ENCODE data around the gene SUMO4. TPM values are rescaled to one million over a fixed set of nuclear protein-coding genes. Genes with fewer than 3 reads are reported as not detected.

The SUMO4 gene
- total and polyA plus RNA-seq, 10 of the 15 experiments (the other 5 are each of a cell fraction or from before 2014, with no cell fraction given), result 0.07 to 5.3 (median 1.0) TPM; not detected in 1

DNA sequence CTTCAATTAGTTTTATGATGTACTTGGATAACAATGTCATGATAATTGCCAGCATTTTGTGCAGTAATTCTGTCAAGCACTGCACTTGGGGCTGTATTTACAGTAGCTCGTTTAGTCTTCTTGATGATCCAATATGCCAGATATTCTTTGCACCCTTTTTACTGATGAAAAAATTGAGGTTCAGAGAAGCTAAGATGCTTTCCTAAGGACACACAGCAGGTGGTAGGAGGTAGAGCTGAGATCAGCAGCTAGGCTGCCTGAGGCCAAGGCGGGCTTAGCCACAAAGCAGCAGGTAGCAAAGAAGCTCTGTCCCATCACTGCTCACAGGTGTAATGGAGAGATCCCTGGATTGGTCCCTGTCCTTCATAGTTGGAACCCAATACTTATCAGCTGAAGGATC is 33.3 kb downstream of the SUMO4 start (continued):
- no peak for TF ChIP-seq ETV6 (conservative IDR thresholded peaks at IDR 0.05 in 1 of 2, IDR thresholded peaks at IDR 0.05 in 1 of 2; ENCODE audit: borderline replicate concordance in 1 of 2, low read depth in 1 of 2)
- TF ChIP-seq POLR2A (IDR thresholded peaks at IDR 0.05; ENCODE audit: low read depth, low read length), result no peak
- no peak for TF ChIP-seq CBFB (IDR thresholded peaks at IDR 0.05; ENCODE audit: low read depth)
- no peak for TF ChIP-seq RAD21 (IDR thresholded peaks at IDR 0.05; ENCODE audit: insufficient read depth, low read depth, low read length)
- no peak for TF ChIP-seq LARP7 (IDR thresholded peaks at IDR 0.05)
- TF ChIP-seq SREBF2 (IDR thresholded peaks at IDR 0.05; ENCODE audit: low read length), result no peak
- no peak for TF ChIP-seq MEF2A (IDR thresholded peaks at IDR 0.05; ENCODE audit: insufficient read depth, low read depth, low read length)
- TF ChIP-seq, protein P1, sequence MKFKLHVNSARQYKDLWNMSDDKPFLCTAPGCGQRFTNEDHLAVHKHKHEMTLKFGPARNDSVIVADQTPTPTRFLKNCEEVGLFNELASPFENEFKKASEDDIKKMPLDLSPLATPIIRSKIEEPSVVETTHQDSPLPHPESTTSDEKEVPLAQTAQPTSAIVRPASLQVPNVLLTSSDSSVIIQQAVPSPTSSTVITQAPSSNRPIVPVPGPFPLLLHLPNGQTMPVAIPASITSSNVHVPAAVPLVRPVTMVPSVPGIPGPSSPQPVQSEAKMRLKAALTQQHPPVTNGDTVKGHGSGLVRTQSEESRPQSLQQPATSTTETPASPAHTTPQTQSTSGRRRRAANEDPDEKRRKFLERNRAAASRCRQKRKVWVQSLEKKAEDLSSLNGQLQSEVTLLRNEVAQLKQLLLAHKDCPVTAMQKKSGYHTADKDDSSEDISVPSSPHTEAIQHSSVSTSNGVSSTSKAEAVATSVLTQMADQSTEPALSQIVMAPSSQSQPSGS (IDR thresholded peaks at IDR 0.05; ENCODE audit: low read length), result no peak
- TF ChIP-seq MXI1 (IDR thresholded peaks at IDR 0.05; ENCODE audit: low read depth, low read length), result no peak

DNA sequence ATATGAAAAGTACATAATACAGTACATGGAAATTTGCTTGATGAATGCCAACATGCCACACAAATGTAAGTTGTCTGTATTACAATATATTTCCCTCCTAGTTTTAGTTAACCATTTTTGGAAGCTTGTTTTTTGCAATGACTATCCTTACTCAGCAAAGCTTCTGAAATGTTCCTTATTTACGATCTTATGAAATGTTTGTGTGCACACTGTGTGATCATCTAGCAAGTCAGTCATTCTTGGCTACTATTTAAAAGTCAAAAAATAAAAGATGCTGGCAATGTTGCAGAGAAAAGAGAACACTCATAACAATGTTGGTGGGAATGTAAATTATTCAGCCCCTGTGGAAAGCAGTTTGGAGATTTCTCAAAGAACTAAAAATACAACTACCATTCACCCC is 33.8 kb downstream of the SUMO4 start:
- H3K4me2 ChIP-seq (ENCODE audit: control insufficient read depth, insufficient read depth), result no peak overlapping the region
- no peak overlapping the region for H3K27ac ChIP-seq (ENCODE audit: control insufficient read depth, insufficient read depth)
- H4K20me1 ChIP-seq (ENCODE audit: control insufficient read depth, insufficient read depth), result no peaks in the 10 kb centered on the region
- ChIA-PET SMC1A (ENCODE audit: uncharacterized antibody, unreplicated experiment) (interaction anchor here (0.8 to 8.1 kb wide), 19 partner anchors 9 to 476 kb away, joined by 3 to 135 read pairs (median 5); no protein-coding TSS in a partner anchor), CTCF (interaction anchor here (0.6 to 8.0 kb wide), 17 partner anchors 13 to 405 kb away, joined by 3 to 169 read pairs (median 4); no protein-coding TSS in a partner anchor), RAD21 (ENCODE audit: unreplicated experiment) (interaction anchor here (0.6 to 5.9 kb wide), 11 partner anchors 11 to 874 kb away, joined by 3 to 145 read pairs (median 3); no protein-coding TSS in a partner anchor), POLR2A (interaction anchor here (0.5 to 1.5 kb wide), 3 partner anchors 13 to 356 kb away, joined by 3 to 5 read pairs (median 3); no protein-coding TSS in a partner anchor)
- in situ Hi-C loops (cut with MboI), result loop anchor here (25.0 kb wide), 1 partner anchor 672 kb away; no protein-coding TSS in a partner anchor
- no peaks in the 10 kb centered on the region for H3K79me2 ChIP-seq (ENCODE audit: control insufficient read depth, insufficient read depth, low read length)
- no peak overlapping the region for H2AFZ ChIP-seq (ENCODE audit: control insufficient read depth, low read depth, low read length)
- no peaks in the 10 kb centered on the region for H3K27me3 ChIP-seq (replicated peaks in 1 of 2; ENCODE audit: control insufficient read depth in 2 of 2, insufficient read depth in 2 of 2, low read length in 1 of 2)
- BruUV-seq (replicated peaks), result no TSS peak
- no peak for DNase-seq (ENCODE audit: low read depth, low spot score)
- intact Hi-C loops (cut with micrococcal nuclease; ENCODE audit: unreplicated experiment), result loop anchor here (2.0 to 10.0 kb wide), 4 partner anchors 83 to 857 kb away; no protein-coding TSS in a partner anchor
- ATAC-seq, result no peak
- no peak overlapping the region for H3K9ac ChIP-seq (ENCODE audit: control insufficient read depth, insufficient read depth, low read length)
- 95% methylated on average over 1 of the region's 1 CpG for WGBS (ENCODE audit: insufficient coverage, insufficient replicate concordance, low lambda C conversion rate, missing lambda C conversion rate)
- no peaks in the 10 kb centered on the region for H3K36me3 ChIP-seq (ENCODE audit: control insufficient read depth in 2 of 2, insufficient read depth in 2 of 2, low read length in 1 of 2)
- FAIRE-seq, result no peak
- H3K4me1 ChIP-seq (ENCODE audit: control insufficient read depth, insufficient read depth, low read length), result peaks cover 4% of the 10 kb centered on the region; the same call in 1 of the 2 replicates
- no peak overlapping the region for H3K4me3 ChIP-seq
- no peaks in the 10 kb centered on the region; the same call in 2 of the 3 replicates for H3K9me3 ChIP-seq (replicated peaks; ENCODE audit: control insufficient read depth, insufficient read depth, low read length)
- no peak for TF ChIP-seq TARDBP (IDR thresholded peaks at IDR 0.05; ENCODE audit: borderline replicate concordance)
- TF ChIP-seq ZNF207 (IDR thresholded peaks at IDR 0.05; ENCODE audit: borderline replicate concordance), result no peak
- no peak for TF ChIP-seq STAT3 (IDR thresholded peaks at IDR 0.05; ENCODE audit: low read depth, low read length)
- TF ChIP-seq, protein P2, sequence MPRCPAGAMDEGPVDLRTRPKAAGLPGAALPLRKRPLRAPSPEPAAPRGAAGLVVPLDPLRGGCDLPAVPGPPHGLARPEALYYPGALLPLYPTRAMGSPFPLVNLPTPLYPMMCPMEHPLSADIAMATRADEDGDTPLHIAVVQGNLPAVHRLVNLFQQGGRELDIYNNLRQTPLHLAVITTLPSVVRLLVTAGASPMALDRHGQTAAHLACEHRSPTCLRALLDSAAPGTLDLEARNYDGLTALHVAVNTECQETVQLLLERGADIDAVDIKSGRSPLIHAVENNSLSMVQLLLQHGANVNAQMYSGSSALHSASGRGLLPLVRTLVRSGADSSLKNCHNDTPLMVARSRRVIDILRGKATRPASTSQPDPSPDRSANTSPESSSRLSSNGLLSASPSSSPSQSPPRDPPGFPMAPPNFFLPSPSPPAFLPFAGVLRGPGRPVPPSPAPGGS (IDR thresholded peaks at IDR 0.05; ENCODE audit: borderline replicate concordance, insufficient read depth, low read depth, low read length, poor library complexity, severe bottlenecking), result no peak
- no peak for TF ChIP-seq HDGF (IDR thresholded peaks at IDR 0.05)
- no peak for TF ChIP-seq SMC3 (IDR thresholded peaks at IDR 0.05; ENCODE audit: borderline replicate concordance, low read length)
- no peak for TF ChIP-seq RAD21 (IDR thresholded peaks at IDR 0.05; ENCODE audit: insufficient read depth, low read depth, low read length)
- TF ChIP-seq, protein P3, sequence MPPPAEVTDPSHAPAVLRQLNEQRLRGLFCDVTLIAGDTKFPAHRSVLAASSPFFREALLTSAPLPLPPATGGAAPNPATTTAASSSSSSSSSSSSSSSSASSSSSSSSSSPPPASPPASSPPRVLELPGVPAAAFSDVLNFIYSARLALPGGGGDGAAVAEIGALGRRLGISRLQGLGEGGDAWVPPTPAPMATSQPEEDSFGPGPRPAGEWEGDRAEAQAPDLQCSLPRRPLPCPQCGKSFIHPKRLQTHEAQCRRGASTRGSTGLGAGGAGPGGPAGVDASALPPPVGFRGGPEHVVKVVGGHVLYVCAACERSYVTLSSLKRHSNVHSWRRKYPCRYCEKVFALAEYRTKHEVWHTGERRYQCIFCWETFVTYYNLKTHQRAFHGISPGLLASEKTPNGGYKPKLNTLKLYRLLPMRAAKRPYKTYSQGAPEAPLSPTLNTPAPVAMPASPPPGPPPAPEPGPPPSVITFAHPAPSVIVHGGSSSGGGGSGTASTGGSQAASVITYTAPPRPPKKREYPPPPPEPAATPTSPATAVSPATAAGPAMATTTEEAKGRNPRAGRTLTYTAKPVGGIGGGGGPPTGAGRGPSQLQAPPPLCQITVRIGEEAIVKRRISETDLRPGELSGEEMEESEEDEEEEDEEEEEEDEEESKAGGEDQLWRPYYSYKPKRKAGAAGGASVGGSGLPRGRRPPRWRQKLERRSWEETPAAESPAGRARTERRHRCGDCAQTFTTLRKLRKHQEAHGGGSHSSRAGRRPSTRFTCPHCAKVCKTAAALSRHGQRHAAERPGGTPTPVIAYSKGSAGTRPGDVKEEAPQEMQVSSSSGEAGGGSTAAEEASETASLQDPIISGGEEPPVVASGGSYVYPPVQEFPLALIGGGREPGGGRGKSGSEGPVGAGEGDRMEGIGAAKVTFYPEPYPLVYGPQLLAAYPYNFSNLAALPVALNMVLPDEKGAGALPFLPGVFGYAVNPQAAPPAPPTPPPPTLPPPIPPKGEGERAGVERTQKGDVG (CRISPR knock-in tag; IDR thresholded peaks at IDR 0.05), result no peak
